ENCODE results near the gene FAP.

The FAP gene, protein sequence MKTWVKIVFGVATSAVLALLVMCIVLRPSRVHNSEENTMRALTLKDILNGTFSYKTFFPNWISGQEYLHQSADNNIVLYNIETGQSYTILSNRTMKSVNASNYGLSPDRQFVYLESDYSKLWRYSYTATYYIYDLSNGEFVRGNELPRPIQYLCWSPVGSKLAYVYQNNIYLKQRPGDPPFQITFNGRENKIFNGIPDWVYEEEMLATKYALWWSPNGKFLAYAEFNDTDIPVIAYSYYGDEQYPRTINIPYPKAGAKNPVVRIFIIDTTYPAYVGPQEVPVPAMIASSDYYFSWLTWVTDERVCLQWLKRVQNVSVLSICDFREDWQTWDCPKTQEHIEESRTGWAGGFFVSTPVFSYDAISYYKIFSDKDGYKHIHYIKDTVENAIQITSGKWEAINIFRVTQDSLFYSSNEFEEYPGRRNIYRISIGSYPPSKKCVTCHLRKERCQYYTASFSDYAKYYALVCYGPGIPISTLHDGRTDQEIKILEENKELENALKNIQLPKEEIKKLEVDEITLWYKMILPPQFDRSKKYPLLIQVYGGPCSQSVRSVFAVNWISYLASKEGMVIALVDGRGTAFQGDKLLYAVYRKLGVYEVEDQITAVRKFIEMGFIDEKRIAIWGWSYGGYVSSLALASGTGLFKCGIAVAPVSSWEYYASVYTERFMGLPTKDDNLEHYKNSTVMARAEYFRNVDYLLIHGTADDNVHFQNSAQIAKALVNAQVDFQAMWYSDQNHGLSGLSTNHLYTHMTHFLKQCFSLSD

DNA sequence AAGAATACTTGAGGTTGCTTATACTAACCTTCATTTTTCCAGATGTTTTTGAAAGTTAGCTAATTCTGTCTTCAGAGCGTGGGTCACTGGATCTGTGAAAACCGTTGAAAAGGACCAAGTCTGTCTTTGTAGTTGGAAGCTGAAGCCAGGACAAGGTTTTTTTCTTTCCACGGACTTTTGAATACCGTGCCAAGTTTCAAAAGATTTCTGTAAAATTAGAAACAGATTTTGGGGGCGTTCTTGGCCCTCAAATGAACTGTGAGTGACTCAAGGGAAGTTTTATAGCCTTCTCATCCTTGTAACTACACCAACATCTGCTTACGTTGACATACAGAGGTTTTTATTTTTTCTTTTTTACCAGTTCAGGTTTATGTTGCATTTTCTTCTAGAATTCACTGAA is at the start of gene FAP:
Gene FAP (minus strand): TSS at position 152 of the 400 bp plus-strand sequence. CDS start 118 bp downstream, at position 34.
- DNase-seq, result no peak

DNA sequence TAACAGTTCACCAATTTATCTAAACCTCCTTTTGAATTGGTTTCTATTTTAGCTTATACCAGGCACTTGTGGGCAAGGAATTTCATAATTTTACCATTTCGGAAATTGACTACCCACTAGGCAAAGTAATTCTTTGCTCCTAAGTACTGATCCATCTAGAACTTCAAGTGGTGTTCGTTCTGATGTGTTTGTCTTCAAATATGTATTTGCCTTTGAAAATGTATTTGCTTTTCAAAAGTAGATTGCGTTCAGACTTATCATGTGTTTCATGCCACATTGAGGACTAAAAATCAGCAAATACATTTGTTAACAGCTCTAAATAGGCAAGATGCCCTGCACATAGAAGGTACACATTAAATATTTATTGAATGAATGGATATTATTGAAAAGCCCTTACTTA is 48.5 kb upstream of the FAP start:
- no peak for DNase-seq

DNA sequence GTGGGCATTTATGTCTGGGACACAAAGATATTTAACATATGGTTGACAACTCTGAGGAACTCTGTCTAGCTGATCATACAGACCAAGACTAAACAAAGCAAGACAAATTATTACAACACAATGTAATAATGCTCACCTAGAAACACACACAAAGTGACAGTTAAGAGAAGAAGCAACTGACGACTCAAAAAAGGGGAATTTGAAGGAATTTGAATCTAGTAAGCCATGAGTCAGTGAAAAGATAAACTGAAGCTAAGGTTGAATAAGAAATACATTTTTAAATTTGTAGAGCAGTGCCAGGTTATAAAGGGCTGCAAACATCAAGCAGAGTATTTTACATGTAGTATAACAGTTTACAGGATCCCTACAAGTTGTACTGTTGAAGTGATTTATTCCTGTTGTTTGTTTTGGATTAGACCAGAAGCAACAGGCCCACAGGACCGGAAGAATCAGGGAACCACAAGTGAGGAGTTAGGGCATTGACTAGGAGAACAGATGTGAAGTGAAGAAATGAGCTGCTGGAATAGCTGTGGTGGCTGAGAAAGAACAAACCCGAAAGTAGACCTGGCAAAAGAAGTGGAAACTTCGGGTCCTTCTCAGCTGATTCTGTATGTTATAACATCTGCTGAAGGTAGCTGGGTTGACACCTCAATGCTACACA is 39.6 kb upstream of the FAP start:
- no peak for DNase-seq

DNA sequence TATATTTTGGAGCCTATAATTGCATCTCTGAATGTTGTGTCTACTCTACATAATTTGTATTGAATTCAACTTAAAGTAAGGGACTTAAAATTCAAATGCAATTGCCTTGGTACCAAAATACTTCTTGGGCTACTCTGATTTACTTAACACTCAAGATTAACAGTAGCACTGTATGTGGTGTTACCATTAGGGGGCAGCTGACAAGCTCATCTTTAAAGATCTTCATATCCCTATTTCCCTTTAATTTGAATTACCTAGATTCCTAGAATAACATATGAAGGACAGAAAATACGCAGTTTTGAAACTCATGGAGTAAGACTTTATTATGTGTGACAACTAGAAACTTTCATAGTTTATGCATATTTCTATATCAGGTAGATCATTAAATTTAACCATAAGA is 37.4 kb upstream of the FAP start:
- DNase-seq, result no peak

DNA sequence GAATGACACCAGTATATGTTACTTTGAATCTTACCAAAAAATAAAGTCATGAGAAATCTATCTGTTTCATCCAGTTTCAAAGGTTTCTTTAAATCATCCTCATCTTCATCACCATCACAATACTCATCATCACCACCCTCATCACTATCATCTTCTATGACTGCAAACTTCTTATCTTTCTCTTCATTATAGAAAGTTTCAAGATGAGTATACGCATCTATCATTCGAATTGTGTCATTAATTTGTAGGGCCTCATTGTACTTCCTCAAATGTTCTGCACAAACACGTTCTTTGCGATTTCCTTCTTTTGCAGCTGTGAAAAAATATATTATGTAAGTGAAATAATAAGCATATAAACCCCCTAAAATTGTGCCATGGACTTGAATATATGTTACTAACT is 34.1 kb upstream of the FAP start:
- no peak for DNase-seq

DNA sequence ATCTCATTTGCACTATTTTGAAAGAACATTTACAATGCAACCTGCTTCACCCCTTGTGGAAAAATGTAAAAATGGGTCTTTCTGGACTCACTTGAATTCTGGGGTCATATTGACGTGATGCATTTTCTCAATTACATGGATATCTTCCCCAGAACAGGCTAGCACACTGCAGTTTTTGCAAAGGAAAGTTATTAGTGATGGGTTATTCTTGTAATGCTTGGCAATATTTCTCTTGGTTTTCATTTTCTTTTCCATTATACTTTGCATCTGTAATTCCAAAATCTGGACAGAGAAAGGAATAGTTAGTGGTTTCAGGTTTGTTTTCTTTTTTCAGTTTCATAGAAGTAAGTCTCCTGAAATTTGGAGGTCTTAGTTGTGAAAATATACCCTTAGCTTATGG is 24.8 kb upstream of the FAP start:
- DNase-seq, result no peak

DNA sequence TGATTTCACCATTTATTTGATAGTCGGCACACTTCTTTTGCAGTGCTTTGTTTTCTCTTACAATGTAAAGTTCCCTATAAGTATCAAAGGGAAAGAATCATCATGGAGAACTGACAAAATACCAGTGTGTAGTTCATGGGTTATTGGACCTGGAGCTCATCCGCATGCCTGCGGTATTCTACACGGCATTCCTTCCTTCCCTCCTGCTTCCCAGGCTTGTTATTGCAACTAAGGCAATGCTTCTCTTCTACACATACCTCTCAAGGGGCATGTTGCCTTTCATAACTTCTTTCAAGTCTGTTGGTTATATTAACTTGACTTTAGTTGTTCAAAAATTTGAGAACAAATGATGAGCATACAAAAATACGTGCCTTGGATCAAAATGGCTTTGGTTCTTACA is 24.3 kb upstream of the FAP start:
- DNase-seq, result no peak

DNA sequence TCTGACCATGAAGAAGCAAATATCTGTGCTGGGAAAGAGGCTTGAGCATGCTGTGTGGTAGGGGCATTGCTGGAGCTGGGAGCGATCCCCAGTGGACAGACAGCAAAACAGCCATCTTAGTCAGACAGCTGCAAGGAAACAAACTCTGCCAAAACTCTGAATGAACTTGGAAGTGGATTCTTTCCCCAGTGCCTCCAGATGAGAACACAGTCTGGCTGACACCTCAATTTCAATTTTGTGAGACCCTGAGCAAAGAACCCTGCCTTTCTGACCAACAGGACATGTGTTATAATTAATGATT is 23.2 kb upstream of the FAP start:
- DNase-seq, result no peak

DNA sequence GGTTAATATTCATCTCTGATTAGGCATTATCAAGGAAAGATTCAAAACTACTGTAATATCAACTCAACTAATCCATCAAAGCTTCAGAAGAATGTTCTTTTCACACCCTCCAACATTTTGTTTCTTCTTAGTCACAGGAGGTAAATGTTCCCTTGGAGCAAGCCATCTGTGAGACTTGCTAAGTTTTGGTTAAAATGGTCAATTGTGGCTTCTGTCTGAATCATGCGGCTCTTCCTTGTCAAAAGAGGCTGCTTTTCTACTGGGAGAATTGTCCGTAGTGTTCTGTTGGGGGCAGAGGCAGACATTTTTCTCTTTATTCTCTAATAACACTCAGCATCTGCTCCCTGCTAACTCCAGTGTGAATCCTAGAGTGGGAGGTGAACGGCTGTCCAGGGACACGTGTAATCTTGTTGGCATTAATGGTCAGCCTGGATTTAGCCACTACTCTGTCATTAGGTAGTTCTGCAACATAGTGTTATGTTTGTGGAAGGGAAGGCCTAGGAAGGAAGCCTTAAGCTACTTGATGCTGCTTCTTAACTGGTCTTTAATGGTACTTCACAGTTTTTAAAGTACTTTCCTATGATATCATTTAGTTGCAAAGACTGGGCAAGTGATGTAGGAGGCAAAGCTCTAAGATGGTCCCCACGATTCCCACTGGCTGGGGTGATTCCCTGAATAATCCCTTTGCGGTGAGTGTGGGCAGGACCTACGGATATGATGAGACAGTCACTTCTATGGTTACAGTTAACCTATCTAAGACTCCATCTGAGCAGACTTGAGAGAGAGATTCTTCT is 22.6 kb upstream of the FAP start:
- DNase-seq, result no peak

DNA sequence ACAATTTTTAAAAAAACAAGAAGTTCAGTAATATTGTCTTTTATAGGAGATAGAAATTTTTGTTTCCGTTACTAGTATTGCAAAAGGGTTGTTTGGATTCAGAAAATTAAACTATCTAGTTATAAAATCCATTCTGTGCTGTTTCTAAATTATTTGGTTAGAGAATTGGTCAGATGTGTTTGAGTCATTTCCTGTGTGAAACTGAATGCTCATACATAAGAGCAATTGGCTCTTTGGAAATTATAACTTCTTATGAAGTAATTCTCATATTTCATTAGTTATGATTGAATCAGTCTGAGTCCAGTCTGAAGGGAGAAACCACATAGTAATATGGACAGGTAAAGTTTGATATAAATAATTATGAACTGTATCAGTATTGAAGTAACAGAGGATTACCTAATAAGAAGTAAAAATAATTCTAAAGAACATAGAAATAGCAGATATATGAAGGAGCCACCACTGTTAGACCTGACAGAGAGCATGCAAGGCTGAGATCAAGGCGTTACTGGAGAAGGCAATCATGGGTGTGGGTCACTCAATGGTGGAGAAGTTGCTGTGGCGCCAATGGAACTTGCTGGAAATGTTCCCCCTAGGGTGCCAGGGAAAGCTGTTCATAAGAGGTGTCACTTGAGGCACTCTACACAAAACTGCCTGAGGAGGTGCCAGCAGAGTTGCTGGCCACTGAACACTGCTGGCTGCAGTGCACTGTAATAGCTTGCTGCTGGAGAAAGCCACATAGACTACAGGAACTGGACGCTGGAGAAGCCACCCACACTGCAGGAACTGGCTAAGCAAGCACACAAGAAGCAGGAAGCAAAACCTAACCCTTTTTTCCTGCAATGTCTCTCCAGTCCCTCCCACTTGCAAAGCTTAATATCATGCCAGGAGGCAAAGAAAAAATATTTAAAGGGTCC is 18.0 kb upstream of the FAP start:
- DNase-seq, result no peak

DNA sequence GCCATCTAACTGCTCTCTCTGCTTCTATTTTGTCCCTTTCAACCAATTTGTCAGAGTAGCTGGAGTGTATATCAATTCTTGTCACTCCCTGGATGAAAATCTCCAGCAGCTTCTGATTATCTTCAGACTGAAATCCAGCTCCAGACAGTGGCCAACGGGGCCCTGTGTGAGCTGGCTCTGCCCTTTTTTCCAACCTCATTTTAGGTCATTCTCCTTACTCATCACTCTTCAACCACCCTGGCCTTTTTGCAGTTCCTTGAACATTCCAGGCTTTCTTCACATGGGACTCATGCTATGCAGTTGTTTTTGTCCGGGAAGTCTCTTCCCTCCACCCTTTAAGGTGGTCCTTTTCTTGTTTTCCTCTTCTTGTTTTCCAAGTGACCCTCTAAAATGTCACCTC is 15.4 kb upstream of the FAP start:
- no peak for DNase-seq

DNA sequence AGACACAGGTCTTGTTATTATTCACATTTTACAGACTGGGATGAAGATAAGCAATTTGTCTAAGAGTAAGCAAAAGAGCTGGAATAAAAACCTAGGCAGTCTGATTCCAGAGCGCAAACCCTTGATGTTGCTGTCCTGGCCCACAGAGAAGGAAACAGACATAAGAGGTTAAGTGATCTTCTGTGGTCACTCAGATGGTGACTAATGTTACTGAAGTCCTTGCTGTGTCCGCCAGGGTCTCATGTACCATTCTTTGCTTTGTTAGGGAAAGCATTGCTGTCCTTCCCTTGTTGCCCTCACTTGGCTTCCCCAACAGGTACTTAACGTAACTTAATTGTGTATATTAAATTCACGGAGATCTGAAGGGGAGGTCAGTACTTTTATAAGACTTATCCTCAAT is 14.9 kb upstream of the FAP start:
- DNase-seq, result no peak

DNA sequence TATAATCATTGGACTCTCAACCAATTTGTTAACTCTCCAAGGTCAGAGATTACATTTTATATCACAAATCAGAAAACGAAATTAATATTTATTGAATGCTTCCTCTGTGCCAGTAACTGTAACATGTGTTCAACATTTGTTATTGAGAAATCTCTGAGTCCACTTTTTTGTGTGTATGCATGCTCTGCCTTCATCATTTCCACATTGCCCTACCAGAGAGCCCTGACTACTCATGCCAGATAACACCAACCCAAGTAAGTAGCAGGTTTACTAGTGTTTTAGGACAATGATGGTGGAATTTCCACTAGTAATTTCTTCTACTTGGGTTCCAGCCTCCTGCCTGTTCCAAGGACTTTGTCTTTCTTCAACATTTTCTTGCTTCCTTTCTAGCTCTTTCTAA is 14.2 kb upstream of the FAP start:
- DNase-seq, result no peak

DNA sequence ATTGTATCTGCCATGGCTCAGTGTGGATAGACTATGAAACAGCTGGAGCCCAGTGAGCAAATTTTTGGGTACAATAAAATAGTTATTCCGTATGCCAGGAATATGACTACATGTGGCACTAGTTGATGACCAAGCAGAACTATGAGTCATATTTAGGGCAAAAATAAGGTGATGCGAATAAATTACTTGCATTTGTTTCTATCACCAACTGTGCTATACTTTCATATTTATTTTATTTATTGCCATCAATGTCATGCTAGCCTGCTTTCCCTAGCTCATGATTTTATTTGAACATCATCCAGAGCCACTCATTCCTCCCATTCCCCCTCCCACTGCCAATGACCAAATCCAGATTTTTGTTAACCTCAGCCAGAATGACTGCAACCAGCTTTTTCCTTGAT is 13.3 kb upstream of the FAP start:
- DNase-seq, result no peak

DNA sequence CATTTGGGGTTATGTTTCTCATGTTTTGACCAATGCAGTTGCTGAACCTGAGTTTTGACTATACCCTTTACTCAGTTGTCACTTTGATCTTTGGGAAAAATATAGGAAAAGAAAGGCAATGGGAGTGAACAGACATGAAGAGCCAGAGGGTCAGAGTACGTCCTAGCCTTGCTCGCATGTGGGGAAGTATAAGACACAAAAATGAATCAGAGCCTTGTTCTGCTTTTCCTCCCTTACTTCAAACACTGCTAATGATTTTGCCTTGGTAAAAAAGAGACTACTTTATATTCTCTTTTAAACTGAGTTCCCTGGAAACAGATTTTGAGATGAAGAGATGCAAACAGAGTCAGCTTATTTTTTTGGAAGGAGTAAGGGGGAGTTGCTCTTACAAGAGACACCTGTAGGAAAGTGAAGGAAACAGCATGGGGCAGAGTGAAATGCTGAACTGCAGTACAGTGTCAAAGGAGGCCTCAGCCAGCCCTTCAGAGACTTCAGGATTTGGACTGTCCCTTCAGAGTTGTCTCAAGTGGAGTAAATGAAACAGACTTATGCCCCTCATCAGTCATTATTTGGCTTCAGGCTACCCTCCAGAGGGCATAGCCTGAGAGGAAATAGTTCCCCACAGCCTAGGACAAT is 11.1 kb upstream of the FAP start:
- DNase-seq, result no peak

DNA sequence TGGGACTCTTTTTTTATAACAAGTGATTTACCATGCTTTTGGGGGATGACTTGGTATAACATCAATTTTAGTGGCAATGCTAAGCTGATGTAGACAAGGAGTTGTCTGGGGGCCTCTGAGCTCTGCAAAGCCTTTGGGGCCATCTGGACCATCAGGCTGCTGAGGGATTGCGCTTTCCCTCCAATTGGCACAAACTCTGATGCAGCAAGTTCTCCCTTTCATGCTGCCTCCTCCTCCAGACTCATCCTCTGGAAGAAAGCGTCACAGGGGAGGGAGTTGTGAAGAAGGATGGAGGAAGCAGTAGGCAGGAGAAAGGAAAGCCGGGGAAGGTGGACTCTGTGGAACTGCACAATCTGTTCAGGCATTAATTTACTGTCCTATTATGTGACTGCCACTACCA is 10.2 kb upstream of the FAP start:
- no peak for DNase-seq

DNA sequence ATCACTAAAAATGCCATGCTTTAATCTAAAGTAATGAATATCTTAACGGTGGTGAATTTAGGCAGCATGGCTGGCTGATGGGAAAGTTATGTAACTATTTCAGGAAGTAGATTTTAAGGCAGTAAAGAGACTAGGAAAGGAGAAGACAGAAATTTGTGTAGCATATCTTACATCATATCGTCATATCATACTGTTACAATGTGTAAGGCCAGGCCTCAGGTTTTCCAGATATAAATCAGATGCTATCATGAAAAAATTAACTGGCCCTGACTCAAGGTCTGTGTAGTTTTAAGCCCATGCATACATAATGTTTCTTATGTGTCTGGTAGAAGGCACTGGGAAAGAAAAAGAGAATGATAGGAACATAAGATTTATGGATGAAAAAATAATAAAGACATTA is 8.9 kb upstream of the FAP start:
- no peak for DNase-seq

DNA sequence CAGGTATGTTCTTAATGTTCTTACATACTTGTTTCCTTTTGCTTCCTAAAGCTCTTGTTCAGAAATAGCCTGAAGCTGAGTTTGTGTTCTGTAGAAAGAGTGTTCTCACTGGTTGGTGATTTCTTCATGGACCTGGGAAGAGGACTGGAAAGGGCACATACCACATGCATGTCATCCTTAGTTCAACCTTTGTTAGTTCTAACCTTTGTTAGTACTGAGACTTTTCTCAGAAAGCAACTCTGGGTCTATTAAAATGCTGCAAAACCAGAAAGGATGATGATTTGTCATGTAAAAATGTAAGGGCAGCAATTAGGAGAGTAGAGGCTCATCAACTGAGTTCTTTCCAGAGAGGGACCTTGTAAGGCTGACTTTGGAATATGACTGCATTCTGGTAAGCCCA is 2.5 kb upstream of the FAP start:
- no peak for DNase-seq

DNA sequence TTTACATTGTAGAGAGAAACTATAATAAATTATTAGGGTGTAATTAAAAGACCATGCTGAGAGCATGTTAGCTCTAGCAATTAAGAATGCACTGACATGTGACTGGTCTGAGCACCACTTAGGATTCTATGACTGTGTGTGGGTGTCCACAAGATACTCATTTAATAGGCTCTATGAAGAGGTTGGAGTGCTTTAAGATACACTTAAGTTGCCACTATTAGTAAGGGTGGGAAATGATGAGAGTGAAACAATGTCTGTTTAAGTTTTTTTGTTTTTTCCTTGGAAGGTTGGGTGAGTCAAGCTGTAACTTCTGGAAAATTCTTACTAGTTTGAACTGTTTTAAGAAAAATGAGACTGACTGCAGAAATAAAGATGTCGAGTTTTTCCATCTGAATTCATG is 1.8 kb upstream of the FAP start:
- DNase-seq, result no peak

DNA sequence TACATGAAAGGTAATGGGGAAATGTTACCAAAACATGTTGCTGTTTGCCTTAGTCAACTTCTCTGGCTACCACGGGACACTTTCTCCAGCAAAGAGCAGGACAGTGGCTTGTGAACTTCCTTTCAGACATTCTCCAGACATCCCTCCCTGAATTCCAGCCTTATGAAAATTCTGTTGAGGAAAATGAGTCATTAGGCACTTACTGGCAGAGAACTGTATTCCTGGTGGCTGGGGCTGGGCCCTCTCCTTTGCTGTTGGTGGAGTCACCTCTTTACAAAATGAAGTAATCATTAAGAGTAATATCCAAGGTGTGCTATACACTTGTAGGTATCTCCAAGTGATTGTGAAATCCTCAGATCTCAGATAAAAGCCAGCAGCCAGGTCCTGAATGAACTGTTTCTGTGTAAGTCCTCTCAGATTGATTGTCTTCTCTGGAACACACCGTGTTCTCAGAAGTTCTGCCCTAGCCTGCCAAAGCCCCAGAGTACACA is 1.3 kb upstream of the FAP start:
- DNase-seq, result no peak

DNA sequence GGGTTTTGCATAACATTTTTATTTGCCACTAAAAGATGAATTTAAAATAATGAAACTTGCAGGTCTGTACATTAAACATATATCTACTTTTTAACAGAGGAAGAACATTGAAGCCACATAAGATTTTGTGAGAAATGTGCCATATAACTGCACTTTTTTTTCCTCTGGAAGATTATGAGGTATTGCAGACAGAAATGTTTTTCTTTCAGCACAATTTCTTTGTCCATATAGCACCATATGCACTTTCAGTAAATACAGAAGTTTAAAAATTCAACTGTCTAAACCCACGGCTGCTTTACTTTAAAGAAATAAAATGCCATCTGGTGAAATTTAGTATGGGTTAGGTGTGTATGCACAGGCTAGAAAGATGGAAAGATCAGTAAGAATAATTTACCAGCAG is 470 bp upstream of the FAP start:
- DNase-seq, result no peak

Data from NCI-H2107 (cell line).